Bronchial epithelial cell (primary cell): Measurements from ENCODE around the gene AKR1E2. TPM values are rescaled to one million over a fixed set of nuclear protein-coding genes. Genes with fewer than 3 reads are reported as not detected.
A peak's percentile ranks its signal among the peaks of the same experiment; 100 is the strongest.

ENCODE experiments used
- DNase-seq: peaks from one replicate; pipeline ENCODE4 v3.0.0-alpha.2; 2010; ENCODE audit warnings: low read depth
- FAIRE-seq: peaks from 2 replicates; lab custom pipeline; 2011; peaks lifted over from hg19 to GRCh38; lab: Jason Lieb, UNC
- H3K27me3 ChIP-seq: 2 replicates; pipeline ENCODE4 v1.5.1; 2011; ENCODE audit warnings: low read length; ENCODE audit not compliant: control insufficient read depth, insufficient read depth
- H3K36me3 ChIP-seq: 2 replicates; pipeline ENCODE4 v1.5.1; 2011; ENCODE audit warnings: low read length; ENCODE audit not compliant: control insufficient read depth, insufficient read depth
- H3K4me3 ChIP-seq: 2 replicates; pipeline ENCODE4 v1.5.1; 2011; ENCODE audit warnings: mild to moderate bottlenecking, low read depth, low read length, control low read depth
- total RNA-seq: library from RNA; depleted of rRNA; stranded (reverse); fragments of >200 nt; gene quantifications from 2 replicates; pipeline ENCODE4 v1.2.1, GENCODE V29; 2014
- TF ChIP-seq, protein P1 (sequence below): IDR thresholded peaks from 2 replicates; pipeline ENCODE4 v1.5.1; 2011; ENCODE audit warnings: mild to moderate bottlenecking, moderate library complexity, low read length, control low read depth, inconsistent platforms; ENCODE audit not compliant: insufficient read depth, severe bottlenecking

AKR1E2 gene
- total RNA-seq, 1 donor from 2014 or later: 6.1 TPM

DNA sequence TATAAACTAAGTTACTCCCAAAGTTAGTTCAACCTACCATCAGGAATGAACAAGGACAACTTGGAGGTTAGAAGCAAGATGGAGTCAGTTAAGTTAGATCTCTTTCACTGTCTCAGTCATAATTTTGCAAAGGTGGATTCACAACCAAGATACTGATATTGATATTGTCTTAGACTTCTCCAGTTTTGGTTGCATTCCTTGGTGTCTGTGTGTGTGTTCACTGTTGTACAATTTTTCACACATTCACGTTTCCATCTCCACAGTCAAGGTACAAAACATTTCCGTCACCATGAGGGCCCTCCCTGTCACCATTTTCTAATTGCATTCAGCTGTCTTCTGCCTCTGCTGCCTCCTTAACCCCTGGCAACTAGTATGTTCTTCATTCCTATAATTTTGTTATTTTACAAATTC, 41.1 kb downstream of the AKR1E2 start:
- no peaks in the 10 kb centered on the region for H3K36me3 ChIP-seq
- no peak for FAIRE-seq
- TF ChIP-seq, protein P1, sequence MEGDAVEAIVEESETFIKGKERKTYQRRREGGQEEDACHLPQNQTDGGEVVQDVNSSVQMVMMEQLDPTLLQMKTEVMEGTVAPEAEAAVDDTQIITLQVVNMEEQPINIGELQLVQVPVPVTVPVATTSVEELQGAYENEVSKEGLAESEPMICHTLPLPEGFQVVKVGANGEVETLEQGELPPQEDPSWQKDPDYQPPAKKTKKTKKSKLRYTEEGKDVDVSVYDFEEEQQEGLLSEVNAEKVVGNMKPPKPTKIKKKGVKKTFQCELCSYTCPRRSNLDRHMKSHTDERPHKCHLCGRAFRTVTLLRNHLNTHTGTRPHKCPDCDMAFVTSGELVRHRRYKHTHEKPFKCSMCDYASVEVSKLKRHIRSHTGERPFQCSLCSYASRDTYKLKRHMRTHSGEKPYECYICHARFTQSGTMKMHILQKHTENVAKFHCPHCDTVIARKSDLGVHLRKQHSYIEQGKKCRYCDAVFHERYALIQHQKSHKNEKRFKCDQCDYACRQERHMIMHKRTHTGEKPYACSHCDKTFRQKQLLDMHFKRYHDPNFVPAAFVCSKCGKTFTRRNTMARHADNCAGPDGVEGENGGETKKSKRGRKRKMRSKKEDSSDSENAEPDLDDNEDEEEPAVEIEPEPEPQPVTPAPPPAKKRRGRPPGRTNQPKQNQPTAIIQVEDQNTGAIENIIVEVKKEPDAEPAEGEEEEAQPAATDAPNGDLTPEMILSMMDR: no peak
- H3K27me3 ChIP-seq: no peaks in the 10 kb centered on the region
- no peak overlapping the region for H3K4me3 ChIP-seq
- no peak for DNase-seq

DNA sequence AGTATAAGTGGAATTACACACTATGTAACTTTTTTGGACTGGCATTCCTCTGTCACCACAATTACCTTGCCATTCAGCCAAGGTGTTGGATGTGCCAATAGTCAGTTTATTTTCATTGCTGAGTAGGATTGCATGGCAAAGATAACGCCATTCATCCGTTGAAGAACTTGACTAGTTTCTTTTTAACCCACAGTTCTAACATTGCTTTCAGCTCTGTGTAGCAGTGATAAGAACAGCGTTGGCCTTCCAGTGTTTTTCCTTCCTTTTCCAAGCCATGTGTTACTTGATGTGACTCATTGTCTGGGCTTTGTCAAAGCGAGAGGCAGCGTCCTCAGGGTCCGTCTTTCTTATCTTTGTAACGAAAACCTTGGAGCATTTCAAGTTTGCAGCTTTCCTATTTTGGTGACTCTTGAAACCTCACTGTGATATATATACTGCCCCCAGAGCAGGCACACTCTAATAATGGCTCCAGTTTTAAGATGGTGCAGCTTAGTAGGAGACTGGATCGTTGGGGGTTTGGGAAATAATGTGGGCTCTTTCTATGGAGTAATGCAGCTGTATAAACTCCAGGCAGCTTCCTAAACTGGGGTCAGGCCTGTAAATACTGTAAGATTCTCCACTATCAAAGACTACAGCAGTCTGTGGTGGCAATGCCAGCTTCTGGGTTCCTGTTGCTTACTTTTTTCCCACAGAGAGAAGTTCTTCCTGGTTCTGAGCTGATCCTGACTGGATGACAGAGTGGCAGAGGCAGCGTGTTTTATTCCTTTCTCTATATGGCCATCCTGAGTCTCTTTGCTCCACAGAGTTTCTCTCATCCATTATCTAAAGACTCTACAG, 41.7 kb downstream of the AKR1E2 start:
- TF ChIP-seq, protein P1: no peak
- DNase-seq (peak; percentile 22), FAIRE-seq (peak; percentile 43)
- no peaks in the 10 kb centered on the region for H3K27me3 ChIP-seq
- H3K4me3 ChIP-seq: no peak overlapping the region
- H3K36me3 ChIP-seq: no peaks in the 10 kb centered on the region

DNA sequence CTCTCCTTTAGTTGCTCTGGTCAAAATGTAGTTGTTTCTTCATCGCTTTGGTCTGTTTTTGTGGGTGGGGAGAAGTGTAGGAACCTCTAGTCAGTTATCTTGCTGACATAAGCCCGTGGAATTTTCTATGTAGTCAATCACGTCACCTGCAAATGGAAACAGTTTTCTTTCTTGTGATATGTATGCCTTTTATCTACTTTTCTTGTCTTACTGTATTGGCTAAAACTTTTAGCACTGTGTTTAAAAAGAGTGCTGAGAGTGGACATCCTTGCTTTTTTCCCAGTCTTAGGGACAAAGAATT, 42.3 kb downstream of the AKR1E2 start:
- Histone ChIP-seq H3K36me3 (no peaks in the 10 kb centered on the region), H3K27me3 (no peaks in the 10 kb centered on the region), H3K4me3 (no peak overlapping the region)
- DNase-seq: no peak
- TF ChIP-seq, protein P1: no peak
- no peak for FAIRE-seq

GRCh38 chr10:4882704-4883078, 56.7 kb downstream of the AKR1E2 start:
- DNase-seq: no peak
- TF ChIP-seq, protein P1: no peak
- no peak for FAIRE-seq
- no peaks in the 10 kb centered on the region for H3K27me3 ChIP-seq
- no peak overlapping the region for H3K4me3 ChIP-seq
- no peaks in the 10 kb centered on the region for H3K36me3 ChIP-seq

DNA sequence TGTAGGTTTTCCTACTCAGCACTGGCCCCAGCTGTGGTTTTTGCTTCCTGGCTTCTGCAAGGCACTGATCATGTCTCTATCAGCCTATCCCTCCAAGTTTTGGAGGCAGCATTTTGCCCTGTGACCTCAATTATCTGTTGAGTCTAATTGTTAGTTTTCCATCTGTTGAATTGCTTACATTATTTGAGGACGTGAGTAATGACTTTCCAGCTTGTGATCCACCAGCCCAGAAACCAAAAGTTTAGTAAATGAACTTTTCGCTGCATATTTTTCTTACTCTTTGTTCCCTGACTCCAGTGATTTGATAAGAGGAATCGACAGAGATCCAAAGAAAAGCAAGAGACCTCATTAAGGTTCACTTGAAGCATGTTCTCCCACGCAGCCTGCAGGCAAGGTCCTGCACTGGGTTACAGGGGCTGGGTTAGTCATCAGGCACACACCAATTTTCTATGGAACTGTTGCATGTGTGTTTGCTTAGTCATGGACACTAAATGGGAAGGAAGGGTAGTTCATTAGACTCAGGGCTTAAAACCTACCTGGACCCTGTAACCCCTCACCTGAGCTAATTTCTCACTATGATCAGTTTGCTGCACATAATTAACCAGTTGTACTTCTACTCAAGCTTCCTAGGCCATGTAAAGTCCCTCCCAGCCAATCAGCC, 57.2 kb downstream of the AKR1E2 start:
- no peaks in the 10 kb centered on the region for H3K36me3 ChIP-seq
- H3K4me3 ChIP-seq: no peak overlapping the region
- H3K27me3 ChIP-seq: no peaks in the 10 kb centered on the region
- TF ChIP-seq, protein P1: no peak
- DNase-seq (peak; percentile 96), FAIRE-seq (no peak)
